AG04450 (cell line): ENCODE results near the gene IRGC. TPM values are rescaled to one million over a fixed set of nuclear protein-coding genes. Genes with fewer than 3 reads are reported as not detected.

ENCODE experiments used
- CTCF ChIA-PET: fragments of 300-600, 350-600 bp; formaldehyde crosslinking; extraction: SDS; loops from one replicate; lab custom pipeline; 2022; ENCODE audit warnings: antibody characterized with exemption, inconsistent platforms; lab: Charles Lee
- POLR2A ChIA-PET: fragments of 350-600 bp; formaldehyde crosslinking; extraction: SDS; loops from one replicate; lab custom pipeline; 2021; ENCODE audit warnings: antibody characterized with exemption, inconsistent platforms; lab: Yijun Ruan, JAX
- DNase-seq: peaks from one replicate; pipeline ENCODE4 v3.0.0-alpha.2; 2011; ENCODE audit warnings: low read depth, low spot score
- H3K27ac ChIP-seq: one replicate; pipeline ENCODE4 v1.5.1; 2012; ENCODE audit warnings: low read depth, low read length, control low read depth
- H3K27me3 ChIP-seq: one replicate; pipeline ENCODE4 v1.6.0; 2012; ENCODE audit warnings: low read length; ENCODE audit not compliant: control insufficient read depth, insufficient read depth
- H3K4me3 ChIP-seq: 2 replicates; pipeline ENCODE4 v1.5.1; 2011; ENCODE audit warnings: mild to moderate bottlenecking, low read depth, low read length, control low read depth
- H3K9me3 ChIP-seq: 2 replicates; pipeline ENCODE4 v1.5.1; 2012; ENCODE audit warnings: low read length; ENCODE audit not compliant: control insufficient read depth, insufficient read depth
- polyA plus RNA-seq: library from polyadenylated mRNA; depleted of rRNA; stranded (reverse); fragments of >200 nt; gene quantifications from 2 replicates; pipeline ENCODE4 v1.2.3, GENCODE V29; 2011
- TF ChIP-seq, protein P1 (sequence below): IDR thresholded peaks from 2 replicates; pipeline ENCODE4 v1.5.1; 2011; ENCODE audit warnings: low read depth, low read length, control low read depth, inconsistent platforms

The IRGC gene
- polyA plus RNA-seq, 1 experiment = not detected

GRCh38 chr19:43711751-43712355 lies 4.0 kb upstream of the IRGC start:
- peaks cover 3% of the 10 kb centered on the region for H3K27me3 ChIP-seq
- no peak for DNase-seq
- peaks cover 12% of the 10 kb centered on the region for H3K9me3 ChIP-seq
- CTCF ChIA-PET = interaction anchor here (0.6 to 1.2 kb wide), 2 partner anchors 43 to 49 kb away, joined by 3 read pairs; no protein-coding TSS in a partner anchor
- no peak overlapping the region for H3K4me3 ChIP-seq
- TF ChIP-seq, protein P1, sequence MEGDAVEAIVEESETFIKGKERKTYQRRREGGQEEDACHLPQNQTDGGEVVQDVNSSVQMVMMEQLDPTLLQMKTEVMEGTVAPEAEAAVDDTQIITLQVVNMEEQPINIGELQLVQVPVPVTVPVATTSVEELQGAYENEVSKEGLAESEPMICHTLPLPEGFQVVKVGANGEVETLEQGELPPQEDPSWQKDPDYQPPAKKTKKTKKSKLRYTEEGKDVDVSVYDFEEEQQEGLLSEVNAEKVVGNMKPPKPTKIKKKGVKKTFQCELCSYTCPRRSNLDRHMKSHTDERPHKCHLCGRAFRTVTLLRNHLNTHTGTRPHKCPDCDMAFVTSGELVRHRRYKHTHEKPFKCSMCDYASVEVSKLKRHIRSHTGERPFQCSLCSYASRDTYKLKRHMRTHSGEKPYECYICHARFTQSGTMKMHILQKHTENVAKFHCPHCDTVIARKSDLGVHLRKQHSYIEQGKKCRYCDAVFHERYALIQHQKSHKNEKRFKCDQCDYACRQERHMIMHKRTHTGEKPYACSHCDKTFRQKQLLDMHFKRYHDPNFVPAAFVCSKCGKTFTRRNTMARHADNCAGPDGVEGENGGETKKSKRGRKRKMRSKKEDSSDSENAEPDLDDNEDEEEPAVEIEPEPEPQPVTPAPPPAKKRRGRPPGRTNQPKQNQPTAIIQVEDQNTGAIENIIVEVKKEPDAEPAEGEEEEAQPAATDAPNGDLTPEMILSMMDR = no peak
- no peak overlapping the region for H3K27ac ChIP-seq
- POLR2A ChIA-PET = no interaction called here

GRCh38 chr19:43713208-43713607 lies 2.7 kb upstream of the IRGC start:
- TF ChIP-seq, protein P1 = no peak
- H3K4me3 ChIP-seq = no peak overlapping the region
- CTCF ChIA-PET = no interaction called here
- POLR2A ChIA-PET = no interaction called here
- H3K27ac ChIP-seq = no peak overlapping the region
- DNase-seq = no peak
- peaks cover 3% of the 10 kb centered on the region for H3K27me3 ChIP-seq
- H3K9me3 ChIP-seq = peaks cover 11% of the 10 kb centered on the region

GRCh38 chr19:43718627-43719377 lies 2.9 kb downstream of the IRGC start:
- DNase-seq = no peak
- POLR2A ChIA-PET = no interaction called here
- Histone ChIP-seq H3K4me3 (no peak overlapping the region), H3K9me3 (peaks cover 6% of the 10 kb centered on the region; the same call in 1 of the 2 replicates), H3K27me3 (no peaks in the 10 kb centered on the region), H3K27ac (no peak overlapping the region)
- CTCF ChIA-PET = no interaction called here
- TF ChIP-seq, protein P1 = no peak

DNA sequence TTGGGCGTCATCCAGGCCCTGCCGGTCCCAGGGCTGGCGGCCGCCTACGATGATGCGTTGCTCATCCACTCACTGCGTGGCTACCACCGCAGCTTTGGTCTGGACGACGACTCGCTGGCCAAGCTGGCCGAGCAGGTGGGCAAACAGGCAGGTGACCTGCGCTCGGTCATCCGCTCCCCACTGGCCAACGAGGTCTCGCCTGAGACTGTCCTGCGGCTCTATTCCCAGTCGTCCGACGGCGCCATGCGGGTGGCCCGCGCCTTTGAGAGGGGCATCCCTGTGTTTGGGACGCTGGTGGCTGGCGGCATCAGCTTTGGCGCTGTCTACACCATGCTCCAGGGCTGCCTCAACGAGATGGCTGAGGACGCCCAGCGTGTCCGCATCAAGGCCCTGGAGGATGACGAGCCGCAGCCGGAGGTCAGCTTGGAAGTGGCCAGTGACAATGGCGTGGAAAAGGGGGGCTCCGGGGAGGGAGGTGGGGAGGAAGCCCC lies 3.5 kb downstream of the IRGC start:
- no peak overlapping the region for H3K4me3 ChIP-seq
- peaks cover 6% of the 10 kb centered on the region; the same call in 1 of the 2 replicates for H3K9me3 ChIP-seq
- POLR2A ChIA-PET = no interaction called here
- CTCF ChIA-PET = no interaction called here
- no peak overlapping the region for H3K27ac ChIP-seq
- TF ChIP-seq, protein P1 = no peak
- no peak for DNase-seq
- no peaks in the 10 kb centered on the region for H3K27me3 ChIP-seq

- CTCF ChIA-PET = interaction anchor here (1.0 kb wide), 1 partner anchor 25 kb away, joined by 3 read pairs; no protein-coding TSS in a partner anchor
- POLR2A ChIA-PET = no interaction called here
Observed at GRCh38 chr19:43719918-43720317, 4.0 kb downstream of the IRGC start.

More at GRCh38 chr19:43719918-43720317, 4.0 kb downstream of the IRGC start:
- Histone ChIP-seq H3K27ac (no peak overlapping the region), H3K27me3 (no peaks in the 10 kb centered on the region), H3K4me3 (no peak overlapping the region), H3K9me3 (peaks cover 6% of the 10 kb centered on the region; the same call in 1 of the 2 replicates)
- DNase-seq = no peak
- TF ChIP-seq, protein P1 = no peak
